Activated naive CD4-positive, alpha-beta T cell treated with anti-CD3 and anti-CD28 coated beads, Interleukin-2, amount 50 U/mL, for 24 hours (primary cell): Measurements from ENCODE around the gene CASKIN2.

Source experiments
- H3K27ac Mint-ChIP-seq: one replicate; pipeline ENCODE4 v1.8.0; 2021; ENCODE audit warnings: mild to moderate bottlenecking, mixed read lengths
- H3K27me3 Mint-ChIP-seq: one replicate; pipeline ENCODE4 v1.8.0; 2021; ENCODE audit warnings: mixed read lengths
- H3K36me3 Mint-ChIP-seq: one replicate; pipeline ENCODE4 v1.8.0; 2021; ENCODE audit warnings: mixed read lengths
- H3K4me1 Mint-ChIP-seq: one replicate; pipeline ENCODE4 v1.8.0; 2021; ENCODE audit warnings: mixed read lengths
- H3K4me3 Mint-ChIP-seq: one replicate; pipeline ENCODE4 v1.8.0; 2021; ENCODE audit warnings: mild to moderate bottlenecking, mixed read lengths
- H3K9me3 Mint-ChIP-seq: one replicate; pipeline ENCODE4 v1.8.0; 2021; ENCODE audit warnings: mixed read lengths

Gene CASKIN2

GRCh38 chr17:75492555-75493168 lies 22.7 kb downstream of the CASKIN2 start:
- Mint-ChIP-seq H3K4me3 (no peak overlapping the region), H3K27me3 (no peaks in the 10 kb centered on the region), H3K36me3 (peaks cover 2% of the 10 kb centered on the region), H3K27ac (no peak overlapping the region), H3K4me1 (peaks cover 12% of the 10 kb centered on the region), H3K9me3 (no peaks in the 10 kb centered on the region)

GRCh38 chr17:75491680-75492079 lies 23.7 kb downstream of the CASKIN2 start:
- H3K9me3 Mint-ChIP-seq: no peaks in the 10 kb centered on the region
- peaks cover 3% of the 10 kb centered on the region for H3K36me3 Mint-ChIP-seq
- no peak overlapping the region for H3K4me3 Mint-ChIP-seq
- peaks cover 19% of the 10 kb centered on the region for H3K4me1 Mint-ChIP-seq
- H3K27me3 Mint-ChIP-seq: no peaks in the 10 kb centered on the region
- no peak overlapping the region for H3K27ac Mint-ChIP-seq

- Mint-ChIP-seq H3K27me3 (no peaks in the 10 kb centered on the region), H3K4me3 (no peak overlapping the region), H3K27ac (no peak overlapping the region), H3K4me1 (peaks cover 25% of the 10 kb centered on the region), H3K9me3 (no peaks in the 10 kb centered on the region), H3K36me3 (peaks cover 3% of the 10 kb centered on the region)
Observed at GRCh38 chr17:75490953-75491649, 24.2 kb downstream of the CASKIN2 start.

DNA sequence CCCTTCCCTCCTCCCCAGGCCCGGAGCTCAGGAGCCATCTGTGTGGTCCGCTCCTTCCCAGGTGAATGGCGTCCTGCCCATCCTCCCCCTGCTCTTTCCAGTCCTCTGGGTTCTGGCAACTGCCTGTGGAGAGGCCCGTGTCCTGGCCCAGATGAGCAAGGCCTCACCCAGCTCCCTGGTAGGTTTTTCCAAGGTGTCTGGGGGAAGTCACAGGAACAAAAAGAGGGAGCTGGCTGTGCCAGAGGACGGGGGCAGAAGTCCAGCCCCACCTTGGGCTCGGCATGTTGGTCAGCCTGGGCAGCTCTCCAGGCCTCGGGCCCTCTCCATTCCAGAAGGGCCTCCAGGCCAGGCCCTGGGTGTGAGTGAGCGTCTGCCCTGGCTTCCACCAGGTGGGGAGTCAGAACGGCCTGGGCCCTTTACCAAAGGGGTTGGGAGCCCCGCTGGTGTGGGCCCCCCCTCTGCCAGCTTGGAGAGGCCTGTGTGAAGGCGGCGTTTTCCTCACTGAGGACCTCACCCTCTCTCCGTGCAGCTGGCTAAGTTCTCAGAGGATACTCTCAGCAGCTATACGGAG lies 25.1 kb downstream of the CASKIN2 start:
- Mint-ChIP-seq H3K9me3 (no peaks in the 10 kb centered on the region), H3K27ac (no peak overlapping the region), H3K27me3 (no peaks in the 10 kb centered on the region), H3K36me3 (peaks cover 3% of the 10 kb centered on the region), H3K4me1 (peaks cover 26% of the 10 kb centered on the region), H3K4me3 (no peak overlapping the region)

DNA sequence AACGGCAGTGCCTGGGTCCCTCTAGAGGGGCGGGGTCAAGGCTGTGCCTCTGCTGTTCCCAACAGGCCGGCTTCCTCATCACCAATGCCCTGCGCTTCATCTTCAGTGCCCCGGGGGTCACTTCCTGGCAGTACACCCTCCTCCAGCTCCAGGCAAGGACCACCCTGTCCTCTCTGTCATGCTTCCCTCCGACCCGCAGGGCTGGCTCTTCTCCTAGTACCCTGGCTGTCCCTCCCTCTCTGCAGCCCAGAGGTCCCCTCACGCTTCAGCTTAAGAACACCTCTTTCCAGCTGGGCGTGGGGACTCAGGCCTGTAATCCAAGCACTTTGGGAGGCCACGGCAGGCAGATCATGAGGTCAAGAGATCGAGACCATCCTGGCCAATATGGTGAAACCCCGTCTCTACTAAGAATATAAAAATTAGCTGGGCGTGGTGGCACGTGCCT lies 25.8 kb downstream of the CASKIN2 start:
- peaks cover 30% of the 10 kb centered on the region for H3K4me1 Mint-ChIP-seq
- H3K27me3 Mint-ChIP-seq: no peaks in the 10 kb centered on the region

GRCh38 chr17:75488693-75489510 lies 26.4 kb downstream of the CASKIN2 start:
- no peak overlapping the region for H3K4me3 Mint-ChIP-seq
- peak overlapping the region; percentile 59 for H3K27ac Mint-ChIP-seq
- peaks cover 3% of the 10 kb centered on the region for H3K36me3 Mint-ChIP-seq
- H3K9me3 Mint-ChIP-seq: no peaks in the 10 kb centered on the region
- peaks cover 30% of the 10 kb centered on the region for H3K4me1 Mint-ChIP-seq
- H3K27me3 Mint-ChIP-seq: no peaks in the 10 kb centered on the region

More for the DNA sequence above, 25.8 kb downstream of the CASKIN2 start:
- no peak overlapping the region for H3K4me3 Mint-ChIP-seq
- H3K9me3 Mint-ChIP-seq: no peaks in the 10 kb centered on the region
- H3K27ac Mint-ChIP-seq: no peak overlapping the region
- H3K36me3 Mint-ChIP-seq: peaks cover 3% of the 10 kb centered on the region

DNA sequence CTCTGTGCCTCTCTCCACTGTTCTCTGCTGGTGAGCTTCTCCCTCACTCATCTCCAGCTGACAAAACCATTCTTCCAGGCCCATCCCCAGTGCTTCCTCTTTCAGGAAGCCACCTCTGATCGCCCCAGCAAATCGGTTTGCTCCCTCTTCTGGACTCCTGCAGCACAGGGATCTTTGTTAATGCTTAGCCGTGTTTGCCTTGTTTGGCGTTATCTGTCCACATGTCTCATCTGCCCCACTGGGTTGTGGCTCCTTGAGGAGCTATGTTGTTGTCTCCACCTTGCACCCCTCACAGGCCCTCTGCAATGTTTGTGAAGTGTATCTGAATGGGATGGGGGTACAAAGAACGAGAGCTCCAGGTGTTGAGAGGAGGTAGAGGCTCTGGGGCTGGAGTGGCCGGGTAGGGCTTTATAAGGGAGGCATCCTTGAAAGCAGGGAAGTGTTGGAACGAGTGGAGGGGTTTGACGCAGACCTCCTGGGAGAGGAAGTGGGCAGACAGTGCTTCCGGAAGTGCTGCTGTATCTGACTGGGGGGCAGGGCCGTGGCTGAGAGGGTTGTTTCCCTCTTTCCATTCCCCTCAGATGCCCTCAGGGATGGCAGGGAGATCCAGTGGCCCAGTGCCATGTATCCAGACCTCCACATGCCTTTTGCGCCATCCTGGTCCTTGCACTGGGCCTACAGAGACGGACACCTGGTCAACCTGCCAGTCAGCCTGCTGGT lies 27.8 kb downstream of the CASKIN2 start:
- Mint-ChIP-seq H3K36me3 (peaks cover 3% of the 10 kb centered on the region), H3K4me1 (peaks cover 35% of the 10 kb centered on the region), H3K27me3 (no peaks in the 10 kb centered on the region), H3K9me3 (no peaks in the 10 kb centered on the region), H3K4me3 (peak overlapping the region; percentile 61), H3K27ac (peak overlapping the region; percentile 89)

DNA sequence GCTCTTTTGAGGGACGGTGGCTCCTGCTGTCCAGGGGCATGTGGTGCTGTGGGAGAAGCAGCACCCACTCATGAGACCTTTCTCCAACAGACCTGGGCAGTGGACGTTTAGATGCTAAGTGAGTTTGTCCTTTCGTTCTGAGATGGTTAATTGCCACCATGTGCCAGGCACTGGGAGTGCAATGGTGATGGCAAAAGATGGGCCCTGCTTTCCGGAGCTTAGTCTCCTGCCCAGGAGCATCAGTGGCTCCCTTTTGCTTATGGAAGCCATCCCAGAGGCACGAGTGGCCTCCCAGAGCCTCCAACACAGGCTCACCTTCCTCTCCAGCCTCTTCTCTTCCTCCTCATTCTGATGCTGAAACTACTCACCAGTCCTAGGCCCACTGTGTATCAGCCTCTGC lies 28.4 kb downstream of the CASKIN2 start:
- no peaks in the 10 kb centered on the region for H3K27me3 Mint-ChIP-seq
- H3K4me3 Mint-ChIP-seq: peak overlapping the region; percentile 61
- H3K9me3 Mint-ChIP-seq: no peaks in the 10 kb centered on the region

GRCh38 chr17:75486151-75486550 lies 29.2 kb downstream of the CASKIN2 start:
- H3K4me3 Mint-ChIP-seq: no peak overlapping the region
- peak overlapping the region; percentile 76 for H3K27ac Mint-ChIP-seq
- no peaks in the 10 kb centered on the region for H3K27me3 Mint-ChIP-seq
- peaks cover 35% of the 10 kb centered on the region for H3K4me1 Mint-ChIP-seq
- no peaks in the 10 kb centered on the region for H3K9me3 Mint-ChIP-seq
- peaks cover 2% of the 10 kb centered on the region for H3K36me3 Mint-ChIP-seq

More for the DNA sequence above, 28.4 kb downstream of the CASKIN2 start:
- peak overlapping the region; percentile 89 for H3K27ac Mint-ChIP-seq
- H3K36me3 Mint-ChIP-seq: peaks cover 3% of the 10 kb centered on the region
- H3K4me1 Mint-ChIP-seq: peaks cover 35% of the 10 kb centered on the region

GRCh38 chr17:75485688-75486087 lies 29.6 kb downstream of the CASKIN2 start:
- Mint-ChIP-seq H3K27ac (no peak overlapping the region), H3K9me3 (no peaks in the 10 kb centered on the region), H3K27me3 (no peaks in the 10 kb centered on the region), H3K4me3 (no peak overlapping the region), H3K4me1 (peaks cover 35% of the 10 kb centered on the region), H3K36me3 (peaks cover 2% of the 10 kb centered on the region)

DNA sequence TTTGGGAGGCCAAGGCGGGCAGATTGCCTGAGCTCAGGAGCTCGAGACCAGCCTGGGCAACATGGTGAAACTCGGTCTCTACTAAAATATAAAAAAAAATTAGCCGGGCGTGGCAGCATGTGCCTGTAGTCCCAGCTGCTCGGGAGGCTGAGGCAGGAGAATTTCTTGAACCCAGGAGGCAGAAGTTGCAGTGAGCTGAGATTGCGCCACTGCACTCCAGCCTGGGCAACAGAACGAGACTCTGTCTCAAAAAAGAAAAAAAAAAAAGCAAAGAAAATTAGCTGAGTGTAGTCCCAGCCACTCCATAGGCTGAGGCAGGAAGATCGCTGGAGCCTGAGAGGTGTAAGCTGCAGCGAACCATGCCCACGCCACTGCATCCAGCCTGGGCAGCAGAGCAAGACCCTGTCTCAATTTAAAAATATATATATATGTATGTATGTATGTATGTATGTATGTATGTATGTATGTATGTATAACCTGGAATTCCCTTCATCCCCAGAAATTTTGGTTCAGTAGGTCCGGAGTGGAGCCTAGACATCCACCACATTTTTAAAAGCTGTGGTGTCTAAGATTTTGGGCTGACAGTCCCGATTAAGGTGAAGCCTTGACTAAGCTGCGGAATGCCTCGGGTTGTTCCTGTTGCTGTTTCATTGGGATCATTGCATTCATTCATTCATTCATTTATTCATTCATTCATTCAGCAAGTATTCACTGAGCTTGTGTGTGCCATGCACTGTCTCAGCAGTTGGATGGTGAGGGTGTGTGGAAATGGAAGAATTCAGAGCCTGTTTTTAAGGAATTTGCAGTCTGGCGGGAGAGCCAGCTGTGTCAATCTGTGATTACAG lies 33.0 kb downstream of the CASKIN2 start:
- H3K36me3 Mint-ChIP-seq: peaks cover 3% of the 10 kb centered on the region
- no peaks in the 10 kb centered on the region for H3K27me3 Mint-ChIP-seq
- H3K4me1 Mint-ChIP-seq: peaks cover 22% of the 10 kb centered on the region
- no peaks in the 10 kb centered on the region for H3K9me3 Mint-ChIP-seq
- no peak overlapping the region for H3K4me3 Mint-ChIP-seq
- H3K27ac Mint-ChIP-seq: no peak overlapping the region

DNA sequence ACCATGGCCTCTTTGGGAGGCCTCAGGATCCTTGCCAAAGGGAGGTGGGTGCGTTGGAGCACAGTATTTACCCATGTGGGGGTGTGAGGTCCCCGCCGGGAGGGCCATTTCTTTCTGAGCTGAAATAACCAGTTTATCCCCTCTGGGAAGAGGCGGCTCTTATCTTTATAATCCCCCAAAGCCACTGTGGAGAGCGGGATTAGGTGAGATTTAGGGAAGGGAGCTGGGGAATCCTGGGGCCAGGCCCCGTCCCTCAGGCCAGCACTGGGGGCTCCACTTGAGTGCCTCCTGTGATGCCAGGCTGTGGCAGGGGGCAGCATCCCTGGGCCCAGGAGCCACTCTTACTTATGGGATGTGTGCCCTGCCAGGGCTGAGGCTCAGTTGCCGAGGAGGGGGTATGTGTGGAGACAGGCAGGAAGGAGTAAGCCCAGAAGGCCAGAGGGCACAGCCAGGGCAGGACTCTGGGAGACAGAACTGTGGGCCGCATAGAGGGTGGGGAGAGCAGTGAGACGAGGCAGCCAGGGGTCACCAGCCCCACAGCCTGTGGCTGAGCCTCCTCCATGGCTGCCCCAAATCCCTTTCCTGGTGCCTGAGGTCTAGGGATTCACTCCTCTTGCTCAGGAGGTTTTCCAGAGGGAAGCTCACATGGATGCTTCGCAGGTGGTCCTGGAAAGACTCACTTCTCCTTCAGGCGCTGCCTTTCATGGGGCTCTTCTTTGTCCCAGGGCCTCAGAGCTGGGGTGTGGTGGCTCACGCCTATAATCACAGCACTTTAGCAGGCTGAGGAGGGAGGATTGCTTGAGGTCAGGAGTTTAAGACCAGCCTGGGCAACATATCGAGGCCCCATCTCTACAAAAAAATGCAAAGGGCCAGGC lies 33.9 kb downstream of the CASKIN2 start:
- Mint-ChIP-seq H3K27me3 (no peaks in the 10 kb centered on the region), H3K4me1 (peaks cover 13% of the 10 kb centered on the region), H3K9me3 (no peaks in the 10 kb centered on the region), H3K36me3 (peaks cover 1% of the 10 kb centered on the region), H3K4me3 (no peak overlapping the region), H3K27ac (no peak overlapping the region)

DNA sequence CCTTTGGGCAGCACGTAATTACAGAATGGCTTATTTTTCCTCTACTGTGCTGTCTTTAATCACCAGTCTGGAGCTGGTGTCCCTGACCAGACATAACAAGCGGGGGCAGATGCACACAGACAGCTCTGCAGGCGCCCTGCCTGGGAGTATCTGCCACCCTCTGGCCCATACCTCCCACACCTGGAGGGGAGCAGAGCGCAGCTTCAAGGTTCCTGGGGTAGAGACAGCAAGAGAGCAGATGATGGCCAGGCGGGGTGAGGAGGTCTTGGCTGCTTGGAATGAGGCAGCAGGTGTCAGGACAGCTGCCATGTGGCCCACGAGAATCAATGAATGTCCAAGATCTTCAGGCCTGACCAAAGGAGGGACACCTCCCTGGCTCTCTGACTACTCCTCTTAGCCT lies 35.1 kb downstream of the CASKIN2 start:
- no peaks in the 10 kb centered on the region for H3K27me3 Mint-ChIP-seq
- peaks cover 1% of the 10 kb centered on the region for H3K36me3 Mint-ChIP-seq
- H3K27ac Mint-ChIP-seq: no peak overlapping the region
- H3K9me3 Mint-ChIP-seq: no peaks in the 10 kb centered on the region
- no peak overlapping the region for H3K4me3 Mint-ChIP-seq
- H3K4me1 Mint-ChIP-seq: peaks cover 9% of the 10 kb centered on the region

- H3K27me3 Mint-ChIP-seq: no peaks in the 10 kb centered on the region
- H3K27ac Mint-ChIP-seq: no peak overlapping the region
- peaks cover 5% of the 10 kb centered on the region for H3K4me1 Mint-ChIP-seq
- no peaks in the 10 kb centered on the region for H3K9me3 Mint-ChIP-seq
- H3K36me3 Mint-ChIP-seq: peaks cover 1% of the 10 kb centered on the region
- no peak overlapping the region for H3K4me3 Mint-ChIP-seq
Observed at GRCh38 chr17:75478508-75478907, 36.8 kb downstream of the CASKIN2 start.
